ENCODE results near the gene PPCS. TPM values are rescaled to one million over a fixed set of nuclear protein-coding genes. Genes with fewer than 3 reads are reported as not detected.

PPCS gene
- total RNA-seq (10 to 100 TPM; 32.1 to 99.9 (median 52.5) TPM), polyA plus RNA-seq (100 to 1,000 TPM in 2 of 3 donors, 10 to 100 TPM in 1; 79.4 to 257 (median 200) TPM)

- Histone ChIP-seq H3K4me1 (peaks cover 0 to 24% (median 19%) of the 10 kb centered on the region in 4 donors), H3K36me3 (peaks cover 0 to 32% (median 9%) of the 10 kb centered on the region in 4 donors), H3K27me3 (no peaks in the 10 kb centered on the region), H3K27ac (peak within 1 kb of the TSS; percentile 88 to 93 (median 90)), H3K4me3 (peak within 1 kb of the TSS; percentile 80 to 99 (median 92)), H3K9me3 (no peaks in the 10 kb centered on the region)
- peak in 2 of 4 experiments; percentile 23 to 45 for TF ChIP-seq CTCF (IDR thresholded peaks at IDR 0.05)
- TF ChIP-seq POLR2A (IDR thresholded peaks at IDR 0.05), result peak; percentile 36 to 66
- TF ChIP-seq EP300 (IDR thresholded peaks at IDR 0.05), result no peak
- TF ChIP-seq POLR2AphosphoS5 (IDR thresholded peaks at IDR 0.05), result peak; percentile 44 to 87 (median 65)
- 0% methylated on average over 66 of the region's 66 CpGs for WGBS, 2 donors
- DNase-seq, result peak; percentile 92
- intact Hi-C loops (cut with DNase I), result loop anchor here (1.0 to 10.0 kb wide), 4 partner anchors 37 to 281 kb away; partner anchors contain the start of genes FOXJ3 and RIMKLA
Observed at GRCh38 chr1:42456010-42456753, at the start of gene PPCS, which contains the start of gene ZMYND12. Gene PPCS (plus strand): TSS chr1:42456543. CDS start chr1:42456566, 23 bp downstream. Gene ZMYND12 (minus strand): TSS chr1:42456022. CDS start chr1:42455997, 25 bp downstream.

GRCh38 chr1:42414551-42415496 lies 41.5 kb upstream of the PPCS start:
- H3K4me1 ChIP-seq, result peaks cover 0 to 14% (median 12%) of the 10 kb centered on the region in 4 donors
- H3K9me3 ChIP-seq, result no peaks in the 10 kb centered on the region
- no peak overlapping the region for H3K4me3 ChIP-seq
- no peaks in the 10 kb centered on the region for H3K27me3 ChIP-seq
- DNase-seq, result no peak
- H3K27ac ChIP-seq, result no peak overlapping the region
- 93 to 94% methylated on average over 17 of the region's 17 CpGs for WGBS, 2 donors
- intact Hi-C loops (cut with DNase I), result no loop called here
- TF ChIP-seq EP300 (IDR thresholded peaks at IDR 0.05), result no peak
- no peak for TF ChIP-seq CTCF (IDR thresholded peaks at IDR 0.05)
- no peak for TF ChIP-seq POLR2A (IDR thresholded peaks at IDR 0.05)
- H3K36me3 ChIP-seq, result no peaks in the 10 kb centered on the region

- no peak overlapping the region for H3K4me3 ChIP-seq
- no peak overlapping the region for H3K27ac ChIP-seq
- no peaks in the 10 kb centered on the region for H3K9me3 ChIP-seq
- no peaks in the 10 kb centered on the region for H3K27me3 ChIP-seq
- no peaks in the 10 kb centered on the region for H3K36me3 ChIP-seq
- intact Hi-C loops (cut with DNase I), result no loop called here
- 72 to 89% methylated on average over 3 of the region's 3 CpGs for WGBS, 2 donors
- no peak for DNase-seq
- H3K4me1 ChIP-seq, result peaks cover 0 to 36% (median 34%) of the 10 kb centered on the region in 4 donors
- no peak for TF ChIP-seq POLR2AphosphoS5 (IDR thresholded peaks at IDR 0.05)
- no peak for TF ChIP-seq POLR2A (IDR thresholded peaks at IDR 0.05)
- no peak for TF ChIP-seq CTCF (IDR thresholded peaks at IDR 0.05)
- TF ChIP-seq EP300 (IDR thresholded peaks at IDR 0.05), result no peak
Observed at GRCh38 chr1:42417166-42417565, 39.2 kb upstream of the PPCS start.

- Histone ChIP-seq H3K4me1 (peaks cover 0 to 38% (median 34%) of the 10 kb centered on the region in 4 donors), H3K27me3 (no peaks in the 10 kb centered on the region), H3K4me3 (no peak overlapping the region), H3K27ac (peak overlapping the region in 2 of 4 donors; percentile 80 to 87), H3K9me3 (no peaks in the 10 kb centered on the region), H3K36me3 (no peaks in the 10 kb centered on the region)
- no peak for DNase-seq
- intact Hi-C loops (cut with DNase I), result loop anchor here (2.0 kb wide), 1 partner anchor 38 kb away; the partner anchor contains the start of genes PPCS and ZMYND12
- WGBS, 2 donors, result 92 to 93% methylated on average over 1 of the region's 1 CpG
- TF ChIP-seq EP300 (IDR thresholded peaks at IDR 0.05) (no peak), POLR2A (IDR thresholded peaks at IDR 0.05) (no peak), CTCF (IDR thresholded peaks at IDR 0.05) (no peak), POLR2AphosphoS5 (IDR thresholded peaks at IDR 0.05) (no peak)
Observed at GRCh38 chr1:42418516-42418915, 37.8 kb upstream of the PPCS start.

Data from sigmoid colon (tissue), 7 donors.